GM19240 (cell line): ENCODE data around the gene KIF3B.
"Not testable (repeated sequence)": the region's sequence is repeated elsewhere in the genome, so short reads cannot be mapped to it uniquely, and the experiment has no call there.

Experiments used
- DNase-seq: peaks from one replicate; pipeline ENCODE4 v3.0.0; 2011; ENCODE audit warnings: low spot score; ENCODE audit not compliant: insufficient read length

KIF3B gene

GRCh38 chr20:32355907-32356621, 78.6 kb downstream of the KIF3B start:
- not testable (repeated sequence) for DNase-seq

GRCh38 chr20:32356622-32357374, 79.3 kb downstream of the KIF3B start:
- no peak for DNase-seq

- DNase-seq, result no peak
These were observed 80.0 kb downstream of the KIF3B start for GRCh38 chr20:32357375-32357868.

- DNase-seq, result peak; percentile 82
These were observed 80.6 kb downstream of the KIF3B start, which contains the start of gene ASXL1 for GRCh38 chr20:32357869-32358631. TSS of gene ASXL1 (plus strand) at chr20:32358331. CDS start at chr20:32358776, 445 bp downstream.

GRCh38 chr20:32358632-32358882, 81.1 kb downstream of the KIF3B start:
- no peak for DNase-seq

- DNase-seq, result no peak
These were observed 81.6 kb downstream of the KIF3B start for GRCh38 chr20:32358883-32359632.

GRCh38 chr20:32359633-32360332, 82.3 kb downstream of the KIF3B start:
- no peak for DNase-seq

GRCh38 chr20:32360333-32360634, 82.8 kb downstream of the KIF3B start:
- DNase-seq, result no peak

GRCh38 chr20:32362901-32363364, 85.5 kb downstream of the KIF3B start:
- no peak for DNase-seq

- no peak for DNase-seq
These were observed 86.0 kb downstream of the KIF3B start for GRCh38 chr20:32363492-32363891.

- DNase-seq, result no peak
These were observed 87.2 kb downstream of the KIF3B start for GRCh38 chr20:32364554-32365208.

- no peak for DNase-seq
These were observed 88.1 kb downstream of the KIF3B start for GRCh38 chr20:32365564-32365963.

GRCh38 chr20:32366380-32366779, 88.9 kb downstream of the KIF3B start:
- DNase-seq, result no peak

- DNase-seq, result no peak
These were observed 90.9 kb downstream of the KIF3B start for GRCh38 chr20:32368323-32368722.

- DNase-seq, result no peak
These were observed 91.5 kb downstream of the KIF3B start for GRCh38 chr20:32368925-32369324.

GRCh38 chr20:32370897-32371296, 93.4 kb downstream of the KIF3B start:
- no peak for DNase-seq

GRCh38 chr20:32378461-32378860, 101.0 kb downstream of the KIF3B start:
- no peak for DNase-seq

- DNase-seq, result not testable (repeated sequence)
These were observed 102.6 kb downstream of the KIF3B start for GRCh38 chr20:32380037-32380436.

GRCh38 chr20:32380745-32381144, 103.3 kb downstream of the KIF3B start:
- DNase-seq, result no peak
